KOPT-K1 (cell line): Measurements from ENCODE around the gene TNNI2.
"Not testable (repeated sequence)": the region's sequence is repeated elsewhere in the genome, so short reads cannot be mapped to it uniquely, and the experiment has no call there.

Source experiments
- H3K27ac ChIP-seq: fragments of 200-600 bp; sonication (generic); 2 replicates; pipeline ENCODE4 v1.5.1; 2016; ENCODE audit warnings: antibody characterized with exemption, mild to moderate bottlenecking, low read depth, low read length; ENCODE audit not compliant: poor library complexity, severe bottlenecking
- H3K36me3 ChIP-seq: fragments of 200-600 bp; sonication (generic); 2 replicates; pipeline ENCODE4 v1.5.1; 2017; ENCODE audit warnings: antibody characterized with exemption, mild to moderate bottlenecking, low read length, moderate library complexity; ENCODE audit not compliant: insufficient read depth
- H3K9me3 ChIP-seq: fragments of 200-600 bp; sonication (generic); 2 replicates; pipeline ENCODE4 v1.5.1; 2017; ENCODE audit warnings: antibody characterized with exemption, low read length, mild to moderate bottlenecking; ENCODE audit not compliant: insufficient read depth, poor library complexity, severe bottlenecking

TNNI2 gene

GRCh38 chr11:1875851-1876301 lies 37.1 kb downstream of the TNNI2 start:
- not testable (repeated sequence) for H3K36me3 ChIP-seq, H3K27ac ChIP-seq, H3K9me3 ChIP-seq

- H3K27ac ChIP-seq, result no peak overlapping the region
These were observed 37.7 kb downstream of the TNNI2 start for GRCh38 chr11:1876361-1877063.

GRCh38 chr11:1877211-1878136 lies 38.7 kb downstream of the TNNI2 start:
- H3K9me3 ChIP-seq, result no peaks in the 10 kb centered on the region
- no peaks in the 10 kb centered on the region; the same call in 1 of the 2 replicates for H3K36me3 ChIP-seq
- H3K27ac ChIP-seq, result no peak overlapping the region

More at GRCh38 chr11:1876361-1877063, 37.7 kb downstream of the TNNI2 start:
- no peaks in the 10 kb centered on the region for H3K9me3 ChIP-seq
- H3K36me3 ChIP-seq, result no peaks in the 10 kb centered on the region; the same call in 1 of the 2 replicates

- H3K27ac ChIP-seq, result no peak overlapping the region
- H3K36me3 ChIP-seq, result no peaks in the 10 kb centered on the region; the same call in 1 of the 2 replicates
- H3K9me3 ChIP-seq, result no peaks in the 10 kb centered on the region
These were observed 39.6 kb downstream of the TNNI2 start for GRCh38 chr11:1878137-1879031.

- Histone ChIP-seq H3K27ac (no peak overlapping the region), H3K9me3 (no peaks in the 10 kb centered on the region), H3K36me3 (peaks cover 9% of the 10 kb centered on the region; the same call in 1 of the 2 replicates)
These were observed 40.7 kb downstream of the TNNI2 start for GRCh38 chr11:1879342-1879940.

GRCh38 chr11:1879941-1880720 lies 41.4 kb downstream of the TNNI2 start:
- Histone ChIP-seq H3K27ac (no peak overlapping the region), H3K36me3 (peaks cover 16% of the 10 kb centered on the region)

GRCh38 chr11:1880746-1881441 lies 42.1 kb downstream of the TNNI2 start:
- Histone ChIP-seq H3K27ac (no peak overlapping the region), H3K36me3 (peaks cover 24% of the 10 kb centered on the region), H3K9me3 (no peaks in the 10 kb centered on the region)

More at GRCh38 chr11:1879941-1880720, 41.4 kb downstream of the TNNI2 start:
- H3K9me3 ChIP-seq, result no peaks in the 10 kb centered on the region

GRCh38 chr11:1881442-1882264 lies 42.9 kb downstream of the TNNI2 start:
- Histone ChIP-seq H3K36me3 (peaks cover 31% of the 10 kb centered on the region), H3K9me3 (no peaks in the 10 kb centered on the region), H3K27ac (no peak overlapping the region)

GRCh38 chr11:1882265-1883238 lies 43.8 kb downstream of the TNNI2 start:
- Histone ChIP-seq H3K9me3 (no peaks in the 10 kb centered on the region), H3K27ac (peak overlapping the region; percentile 20), H3K36me3 (peaks cover 33% of the 10 kb centered on the region)

GRCh38 chr11:1883346-1884302 lies 44.8 kb downstream of the TNNI2 start:
- Histone ChIP-seq H3K36me3 (peaks cover 33% of the 10 kb centered on the region), H3K27ac (no peak overlapping the region), H3K9me3 (no peaks in the 10 kb centered on the region)

- no peak overlapping the region for H3K27ac ChIP-seq
- no peaks in the 10 kb centered on the region for H3K9me3 ChIP-seq
- peaks cover 33% of the 10 kb centered on the region for H3K36me3 ChIP-seq
These were observed 45.5 kb downstream of the TNNI2 start for GRCh38 chr11:1884303-1884700.
